ENCODE results near the gene UPF1. TPM values are rescaled to one million over a fixed set of nuclear protein-coding genes. Genes with fewer than 3 reads are reported as not detected.
A peak's percentile ranks its signal among the peaks of the same experiment; 100 is the strongest.

Gene UPF1
- total RNA-seq, 1 donor from 2014 or later, result 46.7 TPM

DNA sequence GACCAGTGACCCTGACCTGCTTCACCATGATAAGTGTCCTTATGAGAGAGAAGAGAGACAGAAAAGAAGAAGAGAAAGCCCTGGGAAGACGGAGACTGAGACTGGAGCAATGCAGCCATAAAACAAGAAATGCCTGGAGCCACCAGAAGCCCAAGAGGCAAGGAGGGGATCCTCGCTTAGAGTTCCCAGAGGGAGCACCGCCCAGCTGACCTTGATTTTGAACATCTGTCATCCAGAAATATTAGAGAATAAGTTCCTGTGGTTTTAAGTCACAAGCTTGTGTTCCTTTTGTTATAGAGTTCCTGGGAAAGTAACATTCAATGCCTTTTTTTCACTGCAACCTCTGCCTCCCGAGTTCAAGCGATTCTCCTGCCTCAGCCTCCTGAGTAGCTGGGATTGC lies 44.0 kb downstream of the UPF1 start:
- peak; percentile 26 for DNase-seq

DNA sequence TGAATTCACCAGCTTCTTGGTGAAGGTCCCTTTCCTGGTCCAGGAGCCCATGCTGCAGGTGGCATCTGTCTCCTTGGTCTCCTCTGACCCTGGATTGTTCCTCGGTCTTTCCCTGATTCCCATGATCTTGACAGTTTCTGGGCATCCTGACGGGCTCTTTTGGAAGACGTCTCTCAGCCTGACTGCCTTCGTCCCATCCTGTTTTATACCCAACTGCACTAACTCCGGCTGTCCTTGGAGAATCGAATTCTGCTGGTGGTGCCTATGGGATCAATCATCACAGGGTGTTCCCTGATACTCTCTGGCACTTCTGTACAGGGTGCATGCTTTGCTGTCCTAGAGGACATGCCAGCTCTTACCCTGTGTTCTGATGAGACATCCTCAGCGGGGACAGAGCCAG lies 45.1 kb downstream of the UPF1 start:
- DNase-seq, result no peak

DNA sequence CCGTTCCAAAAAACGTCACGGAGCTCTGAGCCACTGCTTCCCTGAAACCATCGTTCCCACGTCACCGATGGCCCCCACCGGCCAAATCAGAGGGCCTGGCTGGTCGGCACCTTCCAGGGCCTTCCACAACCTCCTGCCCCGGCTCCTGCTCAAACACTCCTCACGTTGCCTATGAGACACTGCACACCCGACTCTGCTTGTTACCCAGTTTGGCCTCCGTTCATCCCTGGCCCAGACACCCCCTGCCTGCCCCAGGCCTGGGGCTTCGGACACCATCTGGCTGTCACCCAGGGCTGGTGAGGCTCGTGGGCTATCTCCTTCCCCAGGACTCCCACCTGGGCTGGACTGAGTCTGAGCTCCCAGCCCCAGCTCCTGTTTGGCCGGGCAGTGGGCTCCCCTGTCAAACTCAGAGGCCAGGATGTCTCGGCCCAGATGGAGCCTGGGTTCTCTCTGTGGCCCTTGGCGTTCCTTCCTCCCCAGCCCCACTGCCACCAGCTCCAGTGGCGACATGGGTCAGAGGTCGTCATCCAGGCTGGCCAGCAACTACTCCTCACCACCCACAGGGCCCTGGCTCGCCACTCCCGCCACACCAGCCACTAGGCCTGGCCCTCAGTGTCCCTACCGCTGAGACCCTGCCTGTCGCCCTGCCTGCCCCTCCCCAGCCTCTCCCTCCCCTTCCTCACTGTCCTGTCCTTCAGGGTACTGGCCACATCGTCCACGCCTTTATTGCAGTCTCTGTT lies 46.5 kb downstream of the UPF1 start:
- DNase-seq, result no peak

DNA sequence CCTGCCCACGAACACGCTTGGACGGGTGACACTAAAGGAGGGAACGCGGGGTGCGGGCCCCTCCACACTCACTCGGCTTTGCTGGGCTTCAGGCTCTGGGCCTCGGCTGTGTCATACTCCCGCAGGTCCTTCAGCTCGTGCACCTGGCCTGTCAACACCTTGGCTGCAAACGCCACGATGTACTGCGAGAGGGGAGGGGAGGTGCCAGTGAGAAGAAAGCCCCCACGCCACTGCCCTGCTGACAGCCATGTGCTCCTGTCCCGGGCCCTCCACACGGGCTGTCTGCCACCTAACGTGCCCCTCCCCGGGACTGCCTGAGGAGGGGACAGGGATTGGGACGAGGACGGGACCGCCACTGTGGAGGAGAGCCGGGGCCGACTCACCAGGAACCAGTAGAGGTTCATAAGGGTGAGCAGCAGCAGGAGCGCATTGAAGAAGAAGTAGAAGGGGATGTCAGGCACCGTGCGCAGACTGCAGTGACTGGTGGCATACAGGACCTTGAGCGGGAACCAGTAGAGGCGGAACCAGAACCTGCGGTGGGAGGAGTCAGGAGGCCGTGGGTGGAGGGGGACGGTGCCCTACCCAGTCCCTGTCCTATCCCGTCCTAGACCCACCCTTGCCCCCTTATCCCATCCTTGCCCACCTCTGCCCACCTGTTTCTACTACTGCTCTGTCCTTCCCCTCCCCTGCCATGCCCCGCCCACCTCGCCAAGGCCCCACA lies 47.3 kb downstream of the UPF1 start:
- no peak for DNase-seq

DNA sequence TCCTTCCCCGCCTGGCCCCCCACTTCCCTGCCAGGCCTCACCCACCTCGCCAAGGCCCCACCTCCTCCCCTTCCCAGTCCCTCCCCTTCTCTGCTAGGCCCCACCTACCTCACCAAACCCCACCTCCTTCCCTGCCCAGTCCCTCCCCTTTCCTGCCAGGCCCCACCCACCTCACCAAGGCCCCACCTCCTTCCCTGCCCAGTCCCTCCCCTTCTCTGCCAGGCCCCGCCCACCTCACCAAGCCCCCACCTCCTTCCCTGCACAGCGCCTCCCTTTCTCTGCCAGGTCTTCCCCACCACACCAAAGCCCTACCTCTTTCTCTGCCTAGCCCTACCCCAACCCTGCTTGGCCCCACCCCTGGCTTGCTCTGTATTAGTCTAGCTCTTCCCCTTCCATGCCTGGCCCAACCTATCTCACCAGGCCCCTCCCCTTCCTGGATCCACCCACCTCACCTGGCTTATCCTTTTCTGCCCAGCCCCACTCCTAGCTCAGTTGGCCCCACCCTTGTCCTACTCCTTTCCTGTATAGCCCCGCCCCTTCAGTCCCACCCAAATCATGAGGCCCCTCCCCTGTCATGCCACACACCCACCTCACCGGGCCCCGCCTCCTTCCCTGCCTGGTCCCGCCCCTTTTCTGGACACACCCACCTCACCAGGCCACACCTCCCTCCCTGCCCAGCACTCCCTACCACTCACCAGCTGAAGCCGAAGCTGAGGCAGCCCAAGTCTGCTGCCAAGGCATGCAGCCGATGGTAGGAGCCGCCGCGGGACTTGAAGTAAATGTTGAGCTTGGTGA lies 48.0 kb downstream of the UPF1 start:
- no peak for DNase-seq

DNA sequence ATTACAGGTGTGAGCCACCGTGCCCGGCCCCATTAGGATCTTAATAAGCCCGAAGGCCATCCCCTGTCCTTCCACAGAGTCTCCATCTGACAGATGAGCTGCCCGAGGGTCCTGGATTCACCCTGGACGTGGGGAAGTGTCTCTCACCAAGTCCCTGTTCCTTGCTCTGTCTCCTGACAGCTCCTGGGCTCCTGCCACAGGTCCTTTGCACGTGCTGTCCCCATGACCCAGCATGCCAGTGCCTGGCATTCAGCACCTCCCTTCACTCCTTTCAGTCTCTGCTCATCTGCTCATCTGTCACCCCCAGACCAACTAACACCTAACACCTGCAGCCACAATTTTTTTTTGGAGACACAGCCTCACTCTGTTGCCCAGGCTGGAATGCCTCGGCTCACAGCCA lies 49.7 kb downstream of the UPF1 start:
- DNase-seq, result no peak

DNA sequence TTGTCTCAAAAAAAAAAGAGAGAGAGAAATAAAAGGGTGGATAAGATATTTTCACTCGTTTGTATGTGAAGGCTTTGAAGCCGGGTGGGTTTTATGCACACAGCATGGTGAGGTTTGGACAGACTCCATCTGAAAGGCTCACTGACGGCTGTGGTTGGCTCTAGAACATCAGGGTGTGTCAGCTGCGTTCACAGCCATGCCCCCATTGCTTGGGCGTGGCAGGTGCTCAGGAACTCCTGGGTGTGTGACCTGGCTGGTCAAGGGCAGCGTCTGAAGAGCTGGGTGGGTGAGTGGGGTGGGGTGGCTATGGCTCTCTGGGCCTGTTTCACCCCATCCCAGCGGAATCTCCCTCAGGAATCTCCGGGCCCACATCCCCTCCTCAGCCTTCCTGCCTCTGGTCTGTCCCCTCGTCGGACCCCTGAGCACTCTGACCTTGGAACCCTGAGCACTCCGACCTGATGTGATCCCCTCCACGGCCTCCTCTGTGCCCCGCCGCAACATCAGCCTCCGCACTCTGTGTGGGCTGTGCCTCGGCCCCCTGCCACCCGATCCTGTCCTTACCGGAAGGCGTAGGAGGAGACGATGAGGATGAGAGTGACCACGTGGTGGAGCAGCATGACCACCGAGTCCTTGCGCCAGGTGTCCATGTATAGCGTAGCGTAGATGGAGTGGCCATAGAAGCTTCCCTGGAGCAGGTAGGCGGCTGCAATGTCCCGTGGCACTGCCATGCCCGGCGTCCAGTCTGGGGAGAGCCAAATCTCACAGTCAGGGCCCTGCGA lies 52.0 kb downstream of the UPF1 start:
- no peak for DNase-seq

DNA sequence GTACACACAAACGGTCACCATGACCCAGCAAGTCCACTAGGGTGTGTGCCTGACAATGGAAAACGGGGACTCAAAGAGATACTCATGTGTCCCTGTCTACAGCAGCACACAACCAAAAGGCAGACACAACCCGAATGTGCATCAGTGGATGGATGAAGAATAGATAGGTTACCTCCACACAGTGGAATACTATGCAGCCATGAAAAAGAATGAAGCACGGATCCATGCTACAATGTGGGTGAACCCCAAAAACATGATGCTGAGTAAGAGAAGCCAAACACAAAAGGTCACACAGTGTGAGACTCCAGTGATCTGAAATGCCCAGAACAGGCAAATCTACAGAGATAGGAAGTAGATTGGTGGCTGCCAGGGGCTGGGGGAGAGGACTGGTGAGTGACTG lies 55.2 kb downstream of the UPF1 start:
- no peak for DNase-seq

DNA sequence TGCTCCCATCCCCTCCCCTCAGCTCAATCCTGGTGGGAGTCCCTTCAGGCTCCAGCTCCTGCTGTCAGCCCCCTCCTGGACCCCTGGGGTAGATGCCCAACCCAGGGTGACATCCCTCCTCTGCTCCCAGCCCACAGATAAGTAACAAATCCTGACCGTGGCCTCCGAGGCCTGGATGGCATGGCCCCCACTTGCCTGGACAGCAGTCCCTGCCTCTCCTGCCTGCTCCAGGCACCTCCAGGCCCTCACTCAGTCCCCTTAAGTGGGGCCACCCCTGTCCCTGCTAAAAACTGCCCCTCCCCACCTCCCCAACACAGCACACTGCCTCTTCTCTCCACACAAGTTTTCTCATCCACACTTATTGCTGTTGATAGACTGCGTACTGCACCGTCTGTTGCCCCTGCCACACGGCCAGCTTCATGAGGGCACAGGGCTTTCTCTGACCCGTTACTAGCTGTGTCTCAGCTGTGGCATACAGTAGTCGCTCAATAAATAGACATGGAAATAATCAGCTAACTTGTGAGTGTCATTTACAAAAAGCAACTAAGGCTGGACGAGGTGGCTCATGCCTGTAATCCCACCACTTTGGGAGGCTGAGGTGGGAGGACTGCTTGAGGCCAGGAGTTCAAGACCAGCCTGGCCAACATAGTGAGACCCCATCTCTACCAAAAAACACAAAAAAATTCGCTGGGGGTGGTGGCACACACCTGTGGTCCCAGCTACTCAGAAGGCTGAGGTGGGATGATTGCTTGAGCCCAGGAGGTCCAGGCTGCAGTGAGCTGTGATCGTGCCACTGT lies 58.4 kb downstream of the UPF1 start:
- no peak for DNase-seq

DNA sequence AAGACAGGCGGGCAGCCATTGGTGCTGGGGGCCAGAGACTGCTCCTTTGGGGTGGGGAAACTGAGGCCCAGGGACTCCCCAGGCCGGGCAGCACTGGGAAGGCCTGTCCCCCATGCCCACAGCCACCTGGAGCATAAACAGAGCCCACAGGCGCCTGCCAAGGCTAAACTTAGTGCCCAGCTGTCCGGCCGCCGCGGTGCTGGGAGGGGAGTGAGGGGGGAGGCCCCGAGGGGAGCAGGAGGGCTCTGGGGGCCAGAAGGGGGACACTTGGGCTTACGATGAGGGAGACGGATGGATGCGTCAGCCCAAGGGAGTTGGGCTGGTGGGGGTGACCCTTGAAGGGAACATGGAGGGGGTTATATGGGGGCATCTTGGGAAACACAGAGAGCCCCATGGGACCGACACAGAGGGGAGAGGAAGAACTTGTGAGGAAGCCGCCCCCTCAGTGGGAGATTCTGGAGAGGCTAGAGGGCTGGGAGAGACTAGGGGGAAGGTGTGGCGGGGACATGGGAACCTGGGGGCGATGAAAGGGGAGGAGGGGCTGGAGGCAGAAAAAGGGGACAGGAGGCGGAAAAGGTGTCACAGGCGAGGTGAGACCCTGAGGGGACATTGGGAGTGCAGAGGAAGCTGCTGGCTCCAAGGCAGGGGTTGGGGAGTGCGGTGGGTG lies 62.0 kb downstream of the UPF1 start:
- DNase-seq, result no peak

DNA sequence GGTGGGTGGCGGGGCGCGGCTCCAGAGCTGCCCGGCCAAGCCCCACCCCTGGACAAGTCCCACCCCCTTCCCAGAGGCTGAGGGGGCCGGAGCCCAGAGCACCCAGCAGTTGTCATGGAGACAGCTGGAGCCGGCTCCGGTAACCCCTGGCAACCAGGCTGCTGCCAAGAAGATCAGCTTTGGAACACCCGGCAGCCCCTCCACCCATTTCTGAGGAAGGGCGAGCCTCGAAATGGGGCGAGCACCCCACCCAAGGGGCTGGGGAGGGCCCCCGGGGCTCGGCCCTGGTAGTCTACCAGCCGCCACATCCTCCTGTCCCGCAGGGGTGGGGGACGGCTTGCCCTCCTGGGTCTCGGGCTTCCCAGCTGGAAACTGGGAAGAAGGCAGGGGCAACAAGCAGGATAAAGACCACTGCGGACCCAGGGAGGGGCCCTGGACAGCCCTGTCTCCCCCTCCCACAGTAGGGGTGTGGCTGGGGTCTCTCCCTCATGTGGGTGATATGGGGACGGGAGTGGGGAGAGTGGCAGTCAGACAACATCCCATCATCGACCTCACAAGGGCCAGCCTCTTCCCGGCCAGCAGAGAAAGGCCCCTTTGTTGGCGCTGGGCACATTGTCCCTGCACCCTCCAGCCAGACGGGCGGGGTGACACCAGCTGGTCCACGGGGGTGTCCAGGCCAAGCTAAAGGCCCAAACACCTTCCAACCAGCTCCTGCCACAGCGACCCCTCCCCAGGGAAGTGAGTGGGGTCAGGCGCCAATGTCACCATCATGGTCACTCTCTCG lies 62.7 kb downstream of the UPF1 start:
- DNase-seq, result peak; percentile 77

DNA sequence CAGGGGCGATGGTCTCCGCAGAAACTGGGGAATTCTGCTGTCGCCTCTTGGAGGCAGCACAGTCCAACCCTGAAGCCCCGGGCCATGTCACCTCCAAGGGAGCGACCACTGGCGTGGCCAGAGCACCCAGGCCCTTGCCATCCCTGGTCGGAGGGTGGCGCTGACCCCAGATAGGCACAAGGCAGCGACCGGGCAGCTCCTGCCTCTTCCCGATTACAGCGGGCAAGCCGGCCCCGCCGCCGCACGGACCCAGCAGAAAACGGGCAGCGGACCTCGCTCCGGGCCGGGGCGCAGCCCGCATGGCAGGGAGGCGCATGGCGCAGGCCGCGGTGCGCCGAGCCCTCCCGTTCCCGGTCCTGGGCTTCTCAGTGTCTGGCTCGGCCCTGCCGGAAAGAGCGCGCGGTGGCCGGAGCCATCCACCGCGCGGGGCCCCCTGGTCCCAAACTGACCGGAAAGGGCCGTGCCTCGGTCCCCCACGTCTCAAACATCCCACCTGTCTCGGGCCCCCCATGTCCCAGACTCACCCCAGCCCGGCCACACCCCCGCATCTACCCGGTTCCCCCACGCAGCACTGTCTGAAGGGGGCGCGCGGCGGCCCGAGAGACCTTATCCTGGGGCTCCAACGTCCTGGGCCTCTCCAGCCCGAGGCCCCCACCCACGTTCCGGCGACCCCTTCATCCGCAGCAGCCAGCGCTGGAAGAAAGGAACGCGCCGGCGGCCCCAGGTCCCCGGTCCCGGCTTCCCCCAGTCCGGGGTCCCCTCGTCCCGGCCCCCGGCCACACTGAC lies 63.5 kb downstream of the UPF1 start:
- no peak for DNase-seq

DNA sequence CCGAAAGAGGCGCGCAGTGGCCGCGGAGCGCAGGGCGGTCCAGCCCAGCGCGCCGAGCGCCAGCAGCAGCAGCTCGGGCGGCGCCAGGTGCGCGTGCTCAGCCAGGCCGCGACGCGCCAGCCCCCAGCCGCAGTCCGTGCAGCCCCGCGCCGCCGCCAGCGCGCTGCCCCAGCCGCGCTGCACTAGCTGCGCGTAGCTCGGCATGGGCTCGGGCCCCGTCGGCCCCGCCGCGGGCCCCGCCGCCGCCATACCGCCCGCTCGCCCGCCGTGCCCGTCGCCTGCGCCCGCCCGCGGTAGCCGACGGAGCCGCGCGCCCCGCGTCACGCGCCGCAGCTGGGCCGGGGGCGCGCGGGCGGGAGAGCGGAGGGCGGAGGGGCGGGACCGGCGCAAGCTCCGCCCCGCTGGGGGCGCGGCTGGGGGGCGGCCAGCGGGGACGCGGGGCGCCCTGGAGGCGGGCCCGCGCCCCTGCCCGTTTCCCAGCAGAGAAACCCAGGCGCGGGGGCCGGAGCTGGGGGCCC lies 64.1 kb downstream of the UPF1 start, which contains the start of gene CERS1:
Gene CERS1, minus strand, starts transcription at position 335 of the 518 bp plus-strand sequence. Its CDS starts 86 bp downstream, at position 249.
- DNase-seq, result no peak

DNA sequence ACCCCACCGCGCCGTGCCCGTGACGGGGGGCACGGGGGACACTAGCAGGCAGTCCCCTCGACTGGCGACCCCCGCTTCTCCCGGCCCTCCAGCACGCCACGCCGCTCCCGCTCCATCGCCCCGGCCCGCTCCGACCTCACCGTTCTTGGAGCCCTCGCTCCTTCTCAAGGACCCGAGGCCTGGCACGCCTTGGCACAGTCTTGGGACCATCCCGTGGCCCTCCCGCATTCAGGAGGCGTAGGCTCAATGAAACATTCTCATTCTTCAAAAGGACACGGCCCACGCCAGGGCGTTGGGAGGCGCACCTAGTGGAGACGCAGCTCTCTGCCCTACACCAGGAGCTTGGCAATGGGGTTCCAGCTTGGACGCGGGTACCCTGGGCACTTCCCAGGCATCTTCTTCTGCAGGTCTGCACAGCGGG lies 64.7 kb downstream of the UPF1 start:
- DNase-seq, result no peak

DNA sequence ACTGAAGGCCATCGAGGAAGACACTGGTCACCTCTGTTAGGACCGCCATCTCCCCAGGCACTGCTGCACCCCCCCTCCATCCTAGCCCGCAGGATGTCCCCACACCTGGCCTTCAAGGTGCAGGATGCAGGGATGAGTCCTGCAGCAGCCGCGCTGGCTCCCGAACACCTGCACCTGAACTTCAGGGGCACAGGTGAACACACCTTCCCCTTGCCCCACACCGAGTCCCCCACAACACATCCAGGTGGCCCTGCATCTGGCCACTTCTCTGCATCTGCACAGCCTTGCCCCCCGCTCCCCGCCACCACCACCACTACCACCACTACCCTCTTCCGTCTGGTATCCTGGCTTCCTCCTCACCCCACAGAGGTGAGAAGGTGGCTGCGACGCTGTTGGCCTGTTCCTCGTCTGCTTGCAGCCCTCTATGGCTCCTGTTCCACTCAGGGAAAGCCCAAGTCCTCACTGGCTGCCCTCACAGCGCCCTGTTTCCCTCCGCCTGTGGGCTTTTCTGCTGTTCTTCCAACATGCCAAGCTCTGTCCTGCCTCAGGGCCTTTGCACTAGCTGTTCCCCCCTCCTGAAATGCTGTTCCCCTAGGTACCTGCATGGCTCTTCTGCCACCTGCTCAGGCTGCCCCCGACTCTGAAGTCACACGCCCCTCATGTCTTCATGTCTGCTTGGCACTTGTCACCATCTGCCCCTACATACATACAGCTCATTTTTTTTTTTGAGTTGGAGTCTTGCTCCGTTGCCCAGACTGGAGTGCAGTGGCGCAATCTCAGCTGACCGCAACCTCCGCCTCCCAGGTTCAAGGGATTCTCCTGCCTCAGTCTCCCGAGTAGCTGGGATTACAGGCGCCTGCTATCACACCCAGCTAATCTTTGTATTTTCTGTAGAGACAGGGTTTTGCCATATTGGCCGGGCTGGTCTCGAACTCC lies 65.6 kb downstream of the UPF1 start:
- DNase-seq, result no peak

DNA sequence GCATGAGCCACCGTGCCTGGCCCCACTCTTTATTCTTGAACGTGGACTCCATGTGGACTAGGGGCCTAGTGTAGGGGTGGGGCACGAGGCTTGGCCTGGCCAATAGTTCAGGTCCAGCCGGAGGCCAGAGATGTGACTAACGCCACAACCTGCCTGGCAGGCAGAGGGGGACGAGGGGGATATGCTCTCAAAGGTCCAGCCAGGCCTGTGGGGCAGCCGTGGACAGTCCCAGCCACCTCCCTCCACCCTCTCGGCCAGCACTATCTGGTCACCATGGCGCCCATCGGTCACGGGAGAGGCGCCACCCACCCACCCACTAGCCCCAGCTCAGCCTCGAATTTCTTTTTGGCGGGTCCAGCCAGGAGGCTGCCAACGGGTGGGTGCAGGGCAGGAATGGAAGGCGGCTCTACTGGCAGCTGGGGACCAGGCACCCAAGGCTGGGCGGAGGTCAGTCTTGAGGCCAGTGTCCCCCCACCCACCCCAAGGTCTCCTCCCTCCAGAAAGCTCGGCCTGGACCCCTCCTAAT lies 66.4 kb downstream of the UPF1 start:
- no peak for DNase-seq

Measured in skin of body (tissue), 2 donors.